GM23248 (cell line): ENCODE measurements around the gene NRROS.

ENCODE experiments used
- EZH2 ChIP-seq: fragments of 200-600 bp; sonication (generic); IDR thresholded peaks from 2 replicates; pipeline ENCODE4 v1.6.1; 2018; ENCODE audit warnings: antibody characterized with exemption, mild to moderate bottlenecking; ENCODE audit not compliant: insufficient read depth, poor library complexity, severe bottlenecking
- EZH2phosphoT487 ChIP-seq: fragments of 200-600 bp; sonication (generic); IDR thresholded peaks from 2 replicates; pipeline ENCODE4 v1.6.1; 2018; ENCODE audit warnings: antibody characterized with exemption, moderate library complexity, mild to moderate bottlenecking, low read depth; ENCODE audit not compliant: insufficient read depth

DNA sequence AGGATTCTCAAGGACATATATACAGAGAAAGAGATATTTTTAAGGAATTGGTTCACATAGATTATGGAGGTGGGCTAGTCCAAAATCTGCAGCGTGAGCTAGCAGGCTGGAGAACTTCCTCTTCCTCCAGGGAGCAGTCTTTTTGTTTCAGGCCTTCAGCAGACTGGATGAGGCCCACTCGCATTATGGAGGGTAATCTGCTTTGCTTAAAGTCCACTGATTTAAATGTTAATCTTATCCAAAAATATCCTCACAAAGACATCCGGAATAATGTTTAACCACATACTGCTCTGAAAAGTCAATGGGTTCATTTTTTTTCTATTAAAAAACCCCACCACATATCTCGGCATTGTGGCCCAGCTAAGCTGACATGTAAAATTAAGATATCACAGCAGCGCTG is 22.2 kb upstream of the NRROS start:
- TF ChIP-seq EZH2phosphoT487 (no peak), EZH2 (no peak)
